Measurements from ENCODE around the gene CATSPERE. TPM values are rescaled to one million over a fixed set of nuclear protein-coding genes. Genes with fewer than 3 reads are reported as not detected.

Gene CATSPERE
- polyA plus RNA-seq, 1 experiment, result 0.36 TPM

- ChIA-PET CTCF (interaction anchor here (0.5 to 1.4 kb wide), 4 partner anchors 48 to 390 kb away, joined by 3 to 5 read pairs (median 4); no protein-coding TSS in a partner anchor), POLR2A (interaction anchor here (0.6 kb wide), 2 partner anchors 28 to 981 kb away, joined by 3 read pairs; no protein-coding TSS in a partner anchor)
- Histone ChIP-seq H3K27me3 (ENCODE audit: control insufficient read depth, insufficient read depth, low read length) (no peaks in the 10 kb centered on the region), H3K9me3 (ENCODE audit: control insufficient read depth, insufficient read depth, low read length) (no peaks in the 10 kb centered on the region; the same call in 1 of the 2 replicates), H3K4me3 (ENCODE audit: low read depth, low read length) (peak overlapping the region; percentile 72), H3K27ac (ENCODE audit: low read depth, low read length) (no peak overlapping the region)
- DNase-seq (ENCODE audit: low read depth, low spot score), result no peak
- no peak for TF ChIP-seq CTCF (IDR thresholded peaks at IDR 0.05; ENCODE audit: low read depth, low read length)
Observed at GRCh38 chr1:244651956-244652622, 191.0 kb downstream of the CATSPERE start.

- ChIA-PET POLR2A (interaction anchor here (0.6 to 0.7 kb wide), 3 partner anchors 28 to 980 kb away, joined by 3 to 5 read pairs (median 3); no protein-coding TSS in a partner anchor), CTCF (interaction anchor here (0.5 to 1.4 kb wide), 7 partner anchors 13 to 390 kb away, joined by 3 to 5 read pairs (median 3); no protein-coding TSS in a partner anchor)
- Histone ChIP-seq H3K4me3 (ENCODE audit: low read depth, low read length) (peak within 1 kb of the TSS; percentile 91), H3K27ac (ENCODE audit: low read depth, low read length) (peak within 1 kb of the TSS; percentile 60), H3K9me3 (ENCODE audit: control insufficient read depth, insufficient read depth, low read length) (no peaks in the 10 kb centered on the region; the same call in 1 of the 2 replicates), H3K27me3 (ENCODE audit: control insufficient read depth, insufficient read depth, low read length) (no peaks in the 10 kb centered on the region)
- peak; percentile 53 for TF ChIP-seq CTCF (IDR thresholded peaks at IDR 0.05; ENCODE audit: low read depth, low read length)
- DNase-seq (ENCODE audit: low read depth, low spot score), result peak; percentile 99
Observed at GRCh38 chr1:244652623-244653438, 191.8 kb downstream of the CATSPERE start, which contains the start of gene DESI2. TSS of gene DESI2 (plus strand) at chr1:244653126. CDS start at chr1:244653314, 188 bp downstream.

GRCh38 chr1:244653439-244654107 lies 192.5 kb downstream of the CATSPERE start:
- no peaks in the 10 kb centered on the region; the same call in 1 of the 2 replicates for H3K9me3 ChIP-seq (ENCODE audit: control insufficient read depth, insufficient read depth, low read length)
- no peak for TF ChIP-seq CTCF (IDR thresholded peaks at IDR 0.05; ENCODE audit: low read depth, low read length)
- ChIA-PET POLR2A (interaction anchor here (0.7 kb wide), 1 partner anchor 57 kb away, joined by 5 read pairs; no protein-coding TSS in a partner anchor), CTCF (interaction anchor here (0.7 to 0.9 kb wide), 3 partner anchors 14 to 389 kb away, joined by 3 to 4 read pairs (median 3); no protein-coding TSS in a partner anchor)
- no peak for DNase-seq (ENCODE audit: low read depth, low spot score)
- H3K27me3 ChIP-seq (ENCODE audit: control insufficient read depth, insufficient read depth, low read length), result no peaks in the 10 kb centered on the region
- peak overlapping the region; percentile 60 for H3K27ac ChIP-seq (ENCODE audit: low read depth, low read length)
- H3K4me3 ChIP-seq (ENCODE audit: low read depth, low read length), result peak overlapping the region; percentile 91

- CTCF ChIA-PET, result interaction anchor here (0.9 kb wide), 1 partner anchor 51 kb away, joined by 4 read pairs; no protein-coding TSS in a partner anchor
- Histone ChIP-seq H3K9me3 (ENCODE audit: control insufficient read depth, insufficient read depth, low read length) (no peaks in the 10 kb centered on the region; the same call in 1 of the 2 replicates), H3K27me3 (ENCODE audit: control insufficient read depth, insufficient read depth, low read length) (no peaks in the 10 kb centered on the region), H3K4me3 (ENCODE audit: low read depth, low read length) (peak overlapping the region; percentile 91), H3K27ac (ENCODE audit: low read depth, low read length) (peak overlapping the region; percentile 60)
- POLR2A ChIA-PET, result no interaction called here
- TF ChIP-seq CTCF (IDR thresholded peaks at IDR 0.05; ENCODE audit: low read depth, low read length), result no peak
- DNase-seq (ENCODE audit: low read depth, low spot score), result no peak
Observed at GRCh38 chr1:244654108-244655038, 193.3 kb downstream of the CATSPERE start.
